Neural progenitor cell (in vitro differentiated cells): ENCODE measurements around the gene APOC3. TPM values are rescaled to one million over a fixed set of nuclear protein-coding genes. Genes with fewer than 3 reads are reported as not detected.
"Not testable (repeated sequence)": the region's sequence is repeated elsewhere in the genome, so short reads cannot be mapped to it uniquely, and the experiment has no call there.

Experiments
- DNase-seq: peaks from one replicate; pipeline ENCODE4 v3.0.0-alpha.2; 2016; ENCODE audit warnings: low spot score
- H2AFZ ChIP-seq: fragments of 200-600 bp; sonication (generic); replicated peaks from 2 replicates; pipeline ENCODE4 v1.6.1; 2016; ENCODE audit warnings: antibody characterized with exemption
- H3F3A ChIP-seq: fragments of 200-600 bp; sonication (generic); 2 replicates; pipeline ENCODE4 v1.6.1; 2016; ENCODE audit warnings: antibody characterized with exemption, low read depth
- H3K27ac ChIP-seq: fragments of 200-600 bp; sonication (generic); 2 replicates; pipeline ENCODE4 v1.5.1; 2016; ENCODE audit warnings: mild to moderate bottlenecking
- H3K27me3 ChIP-seq: fragments of 200-600 bp; sonication (generic); 2 replicates; pipeline ENCODE4 v1.6.1; 2016; ENCODE audit warnings: mild to moderate bottlenecking, moderate library complexity
- H3K36me3 ChIP-seq: fragments of 200-600 bp; sonication (generic); 2 replicates; pipeline ENCODE4 v1.5.1; 2016
- H3K4me1 ChIP-seq: fragments of 200-600 bp; sonication (generic); 2 replicates; pipeline ENCODE4 v1.6.1; 2016; ENCODE audit warnings: mixed run types
- H3K4me2 ChIP-seq: fragments of 200-600 bp; sonication (generic); 2 replicates; pipeline ENCODE4 v1.6.1; 2016
- H3K4me3 ChIP-seq: fragments of 200-600 bp; sonication (generic); 2 replicates; pipeline ENCODE4 v1.5.1; 2016
- H3K79me2 ChIP-seq: fragments of 200-600 bp; sonication (generic); 2 replicates; pipeline ENCODE4 v1.6.1; 2016; ENCODE audit warnings: low read depth
- H3K9ac ChIP-seq: fragments of 200-600 bp; sonication (generic); 2 replicates; pipeline ENCODE4 v1.6.1; 2016
- H3K9me3 ChIP-seq: fragments of 200-600 bp; sonication (generic); 2 replicates; pipeline ENCODE4 v1.5.1; 2016; ENCODE audit warnings: low read depth
- H4K20me1 ChIP-seq: fragments of 200-600 bp; sonication (generic); 2 replicates; pipeline ENCODE4 v1.6.1; 2016; ENCODE audit warnings: low read depth
- H3K27ac Mint-ChIP-seq: 3 replicates; pipeline ENCODE4 v1.8.0; 2021; ENCODE audit warnings: mixed read lengths
- H3K27me3 Mint-ChIP-seq: 2 replicates; pipeline ENCODE4 v1.8.0; 2022; ENCODE audit warnings: low read depth, mild to moderate bottlenecking, inconsistent platforms, moderate library complexity, mixed read lengths; ENCODE audit not compliant: insufficient read depth
- H3K36me3 Mint-ChIP-seq: 3 replicates; pipeline ENCODE4 v1.8.0; 2021; ENCODE audit warnings: mixed read lengths
- H3K4me1 Mint-ChIP-seq: 3 replicates; pipeline ENCODE4 v1.8.0; 2021; ENCODE audit warnings: mixed read lengths
- H3K4me3 Mint-ChIP-seq: 3 replicates; pipeline ENCODE4 v1.8.0; 2021; ENCODE audit warnings: mild to moderate bottlenecking, moderate library complexity, mixed read lengths
- H3K9me3 Mint-ChIP-seq: 3 replicates; pipeline ENCODE4 v1.8.0; 2020; ENCODE audit warnings: mixed read lengths
- CTCF ChIP-seq: fragments of 200-600 bp; sonication (generic); IDR thresholded peaks from 2 replicates; pipeline ENCODE4 v1.5.1; 2017; ENCODE audit warnings: antibody characterized with exemption, mild to moderate bottlenecking
- EZH2 ChIP-seq: fragments of 200-600 bp; sonication (generic); IDR thresholded peaks from 2 replicates; pipeline ENCODE4 v1.6.1; 2017; ENCODE audit warnings: antibody characterized with exemption, mild to moderate bottlenecking, moderate library complexity
- EZH2phosphoT487 ChIP-seq: fragments of 200-600 bp; sonication (generic); IDR thresholded peaks from 2 replicates; pipeline ENCODE4 v1.6.1; 2017; ENCODE audit warnings: antibody characterized with exemption
- total RNA-seq: library from RNA; depleted of rRNA; stranded (reverse); fragments of >200 nt; gene quantifications from 2 replicates; pipeline ENCODE4 v1.2.3, GENCODE V29; 2015; ENCODE audit warnings: low replicate concordance

Gene APOC3
- total RNA-seq, 1 donor from 2014 or later: not detected

DNA sequence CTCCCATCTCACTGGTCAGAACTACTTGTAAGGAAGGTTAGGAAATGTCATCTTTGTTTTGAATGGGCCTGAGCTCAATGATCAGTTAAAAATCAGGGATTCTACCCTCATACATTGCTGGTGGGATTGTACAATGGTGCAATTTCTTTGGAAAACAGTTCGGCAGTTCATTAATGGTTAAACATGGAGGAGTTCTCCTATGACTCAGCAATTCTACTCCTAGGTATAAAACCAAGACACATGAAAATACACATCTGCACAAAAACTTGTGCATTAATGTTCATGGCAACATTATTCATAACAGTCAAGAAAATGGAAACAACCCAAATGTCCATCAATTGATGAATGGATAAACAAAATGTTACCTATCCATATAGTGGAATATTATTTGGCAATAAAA, 33.2 kb upstream of the APOC3 start:
- no peaks in the 10 kb centered on the region for H3K9me3 ChIP-seq
- no peaks in the 10 kb centered on the region for H4K20me1 ChIP-seq
- H3K36me3 ChIP-seq: no peaks in the 10 kb centered on the region
- peaks cover 5% of the 10 kb centered on the region for H3K4me1 ChIP-seq
- Mint-ChIP-seq H3K27ac (no peak overlapping the region), H3K36me3 (no peaks in the 10 kb centered on the region), H3K9me3 (peaks cover 4% of the 10 kb centered on the region), H3K4me3 (no peak overlapping the region), H3K27me3 (peaks cover 2% of the 10 kb centered on the region), H3K4me1 (no peaks in the 10 kb centered on the region)
- H3K4me3 ChIP-seq: no peak overlapping the region
- no peak overlapping the region for H3K27ac ChIP-seq
- H3K4me2 ChIP-seq: no peak overlapping the region
- no peak for DNase-seq
- no peak for TF ChIP-seq EZH2
- TF ChIP-seq CTCF: no peak
- no peak for TF ChIP-seq EZH2phosphoT487
- no peak overlapping the region for H2AFZ ChIP-seq
- H3K79me2 ChIP-seq: no peaks in the 10 kb centered on the region
- no peak overlapping the region for H3K9ac ChIP-seq
- H3F3A ChIP-seq: no peaks in the 10 kb centered on the region
- H3K27me3 ChIP-seq: no peaks in the 10 kb centered on the region

GRCh38 chr11:116797816-116798215, 31.9 kb upstream of the APOC3 start:
- no peaks in the 10 kb centered on the region for H3K4me1 Mint-ChIP-seq
- no peak overlapping the region for H3K4me3 ChIP-seq
- H3K9ac ChIP-seq: no peak overlapping the region
- no peaks in the 10 kb centered on the region for H3K79me2 ChIP-seq
- H2AFZ ChIP-seq: no peak overlapping the region
- peaks cover 4% of the 10 kb centered on the region for H3K9me3 Mint-ChIP-seq
- peaks cover 2% of the 10 kb centered on the region for H3K27me3 Mint-ChIP-seq
- no peaks in the 10 kb centered on the region for H3K36me3 Mint-ChIP-seq
- H3K36me3 ChIP-seq: no peaks in the 10 kb centered on the region
- no peak overlapping the region for H3K4me3 Mint-ChIP-seq
- no peak overlapping the region for H3K4me2 ChIP-seq
- peaks cover under 1% of the 10 kb centered on the region for H3K4me1 ChIP-seq
- TF ChIP-seq CTCF: no peak
- no peak for TF ChIP-seq EZH2
- no peak for DNase-seq
- no peak overlapping the region for H3K27ac ChIP-seq
- H3K9me3 ChIP-seq: no peaks in the 10 kb centered on the region
- no peaks in the 10 kb centered on the region for H3F3A ChIP-seq
- H3K27ac Mint-ChIP-seq: no peak overlapping the region
- no peaks in the 10 kb centered on the region for H3K27me3 ChIP-seq
- H4K20me1 ChIP-seq: no peaks in the 10 kb centered on the region

GRCh38 chr11:116798368-116798767, 31.3 kb upstream of the APOC3 start:
- H3K36me3 Mint-ChIP-seq: no peaks in the 10 kb centered on the region
- no peak overlapping the region for H3K9ac ChIP-seq
- H3K27me3 Mint-ChIP-seq: peaks cover 2% of the 10 kb centered on the region
- no peaks in the 10 kb centered on the region for H3K27me3 ChIP-seq
- H3K4me3 Mint-ChIP-seq: no peak overlapping the region
- H3K9me3 Mint-ChIP-seq: peaks cover 4% of the 10 kb centered on the region
- H3K4me2 ChIP-seq: no peak overlapping the region
- TF ChIP-seq EZH2phosphoT487 (no peak), CTCF (no peak), EZH2 (no peak)
- no peak overlapping the region for H2AFZ ChIP-seq
- no peaks in the 10 kb centered on the region for H3K36me3 ChIP-seq
- H3K79me2 ChIP-seq: no peaks in the 10 kb centered on the region
- H3K27ac Mint-ChIP-seq: no peak overlapping the region
- no peaks in the 10 kb centered on the region for H4K20me1 ChIP-seq
- no peak overlapping the region for H3K4me3 ChIP-seq
- H3K27ac ChIP-seq: no peak overlapping the region
- DNase-seq: no peak
- H3K4me1 ChIP-seq: no peaks in the 10 kb centered on the region
- H3K9me3 ChIP-seq: no peaks in the 10 kb centered on the region
- no peaks in the 10 kb centered on the region for H3K4me1 Mint-ChIP-seq
- H3F3A ChIP-seq: no peaks in the 10 kb centered on the region

GRCh38 chr11:116800610-116801009, 29.1 kb upstream of the APOC3 start:
- Histone ChIP-seq H3K9ac (no peak overlapping the region), H3K36me3 (no peaks in the 10 kb centered on the region), H3K27me3 (no peaks in the 10 kb centered on the region), H3K4me1 (no peaks in the 10 kb centered on the region), H3F3A (no peaks in the 10 kb centered on the region), H3K4me2 (no peak overlapping the region), H3K9me3 (no peaks in the 10 kb centered on the region), H2AFZ (no peak overlapping the region), H3K27ac (no peak overlapping the region), H3K79me2 (no peaks in the 10 kb centered on the region), H3K4me3 (no peak overlapping the region), H4K20me1 (no peaks in the 10 kb centered on the region)
- TF ChIP-seq EZH2phosphoT487 (no peak), EZH2 (no peak), CTCF (no peak)
- no peak overlapping the region for H3K27ac Mint-ChIP-seq
- no peaks in the 10 kb centered on the region for H3K4me1 Mint-ChIP-seq
- H3K9me3 Mint-ChIP-seq: peaks cover 4% of the 10 kb centered on the region
- no peaks in the 10 kb centered on the region for H3K27me3 Mint-ChIP-seq
- H3K36me3 Mint-ChIP-seq: no peaks in the 10 kb centered on the region
- H3K4me3 Mint-ChIP-seq: no peak overlapping the region
- DNase-seq: no peak

DNA sequence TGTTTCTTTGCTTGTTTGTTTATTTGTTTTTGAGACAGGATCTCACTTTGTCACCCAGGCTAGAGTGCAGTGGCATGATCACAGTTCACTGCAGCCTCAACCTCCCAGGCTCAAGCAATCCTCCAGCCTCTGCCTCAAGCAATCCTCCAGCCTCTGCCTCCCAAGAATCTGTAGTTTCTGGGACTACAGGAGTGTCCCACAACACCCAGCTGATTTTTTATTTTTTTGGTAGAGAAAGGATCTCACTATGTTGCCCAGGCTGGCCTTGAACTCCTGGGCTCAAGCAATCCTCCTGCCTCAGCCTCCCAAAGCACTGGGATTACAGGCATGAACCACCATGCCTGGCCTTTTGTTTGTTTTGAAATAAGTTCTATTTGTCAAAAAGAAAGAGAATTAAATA, 28.0 kb upstream of the APOC3 start:
- not testable (repeated sequence) for H3K27ac ChIP-seq, DNase-seq, H3K4me1 Mint-ChIP-seq, H3K27me3 ChIP-seq, H3K79me2 ChIP-seq, H3K36me3 ChIP-seq, H3K9me3 Mint-ChIP-seq, H3K4me3 ChIP-seq, H3K27me3 Mint-ChIP-seq, H3F3A ChIP-seq, H3K9ac ChIP-seq, H3K9me3 ChIP-seq, H3K4me3 Mint-ChIP-seq, H3K36me3 Mint-ChIP-seq, H3K27ac Mint-ChIP-seq, H3K4me2 ChIP-seq, H4K20me1 ChIP-seq, H2AFZ ChIP-seq, H3K4me1 ChIP-seq
